OCI-LY7 (cell line): ENCODE measurements around the gene KDM1B. TPM values are rescaled to one million over a fixed set of nuclear protein-coding genes. Genes with fewer than 3 reads are reported as not detected.

ENCODE experiments used
- BruUV-seq: library from RNA; stranded (reverse); fragments of 400-500 nt; replicated peaks from 2 replicates; lab custom pipeline; 2021; lab: Mats Ljungman, UMichigan
- CTCF ChIA-PET: fragments of 300-600 bp; sonication (Branson Sonifier 250); formaldehyde crosslinking; loops from one replicate; lab custom pipeline; 2022; ENCODE audit warnings: antibody characterized with exemption; ENCODE audit not compliant: unreplicated experiment; lab: Charles Lee
- POLR2A ChIA-PET: fragments of 300-600 bp; sonication (Branson Sonifier 250); formaldehyde crosslinking; loops from one replicate; lab custom pipeline; 2022; ENCODE audit warnings: antibody characterized with exemption; lab: Charles Lee
- DNase-seq: peaks from one replicate; pipeline ENCODE4 v3.0.0-alpha.2; 2015; ENCODE audit warnings: low spot score
- H2AFZ ChIP-seq: fragments of 200-600 bp; sonication (generic), shearing (Covaris generic); 2 replicates; pipeline ENCODE4 v1.6.1; 2014; ENCODE audit warnings: mild to moderate bottlenecking, antibody characterized with exemption, low read length, moderate library complexity
- H3K27ac ChIP-seq: fragments of 200-600 bp; sonication (generic); 2 replicates; pipeline ENCODE4 v1.5.1; 2014; ENCODE audit warnings: mixed run types, low read depth, mild to moderate bottlenecking, moderate library complexity, low read length, inconsistent platforms; ENCODE audit not compliant: poor library complexity, severe bottlenecking
- H3K36me3 ChIP-seq: fragments of 200-600 bp; sonication (generic); 2 replicates; pipeline ENCODE4 v1.6.1; 2014; ENCODE audit warnings: mild to moderate bottlenecking, antibody characterized with exemption, low read length, moderate library complexity, mixed read lengths; ENCODE audit not compliant: insufficient read depth
- H3K4me1 ChIP-seq: fragments of 200-600 bp; sonication (generic); 2 replicates; pipeline ENCODE4 v1.5.1; 2014; ENCODE audit warnings: mild to moderate bottlenecking, low read length; ENCODE audit not compliant: insufficient read depth, poor library complexity, severe bottlenecking
- H3K4me2 ChIP-seq: fragments of 200-600 bp; sonication (generic); 2 replicates; pipeline ENCODE4 v1.6.1; 2014; ENCODE audit warnings: mild to moderate bottlenecking, low read length
- H3K4me3 ChIP-seq: fragments of 200-600 bp; sonication (generic); 2 replicates; pipeline ENCODE4 v1.5.1; 2014; ENCODE audit warnings: mild to moderate bottlenecking, low read depth, low read length; ENCODE audit not compliant: poor library complexity, severe bottlenecking
- H3K79me2 ChIP-seq: fragments of 200-600 bp; sonication (generic); 2 replicates; pipeline ENCODE4 v1.6.1; 2016; ENCODE audit warnings: low read depth, mild to moderate bottlenecking, low read length, moderate library complexity, mixed read lengths; ENCODE audit not compliant: insufficient read depth
- H3K9me2 ChIP-seq: fragments of 200-600 bp; sonication (generic); 2 replicates; pipeline ENCODE4 v1.6.1; 2016; ENCODE audit warnings: mild to moderate bottlenecking, low read length, mixed read lengths; ENCODE audit not compliant: insufficient read depth
- H3K9me3 ChIP-seq: fragments of 200-600 bp; sonication (generic); 2 replicates; pipeline ENCODE4 v1.6.1; 2014; ENCODE audit warnings: mild to moderate bottlenecking, mixed run types, low read length, mixed read lengths
- H4K20me1 ChIP-seq: fragments of 200-600 bp; sonication (generic); 2 replicates; pipeline ENCODE4 v1.6.1; 2014; ENCODE audit warnings: mild to moderate bottlenecking, antibody characterized with exemption, low read length, moderate library complexity, mixed read lengths; ENCODE audit not compliant: insufficient read depth
- CTCF ChIP-seq: fragments of 200-600 bp; sonication (generic); conservative IDR thresholded peaks from 2 replicates; pipeline ENCODE4 v1.5.1; 2014; ENCODE audit warnings: mild to moderate bottlenecking, antibody characterized with exemption, low read length, moderate library complexity, mixed read lengths
- EZH2phosphoT487 ChIP-seq: fragments of 200-600 bp; sonication (generic); IDR thresholded peaks from 2 replicates; pipeline ENCODE4 v1.6.1; 2018; ENCODE audit warnings: low read depth, borderline replicate concordance, mild to moderate bottlenecking, mixed run types, antibody characterized with exemption, low read length, moderate library complexity, mixed read lengths
- intact Hi-C: fragments of 100-400 bp; cut with micrococcal nuclease; formaldehyde crosslinking; loops from one replicate; pipeline ENCODE4 v1.10.0; 2022; ENCODE audit not compliant: unreplicated experiment
- total RNA-seq, 2 experiments: library from RNA; depleted of rRNA in 1 of 2; stranded (reverse); fragments of >200 nt in 1 of 2; shearing (Covaris generic) in 1 of 2; gene quantifications; 2 replicates each; pipeline ENCODE4 v1.2.3, GENCODE V29; 2014 to 2022

KDM1B gene
- total RNA-seq, 2 experiments from 2014 or later: 37.6 to 56.4 TPM

DNA sequence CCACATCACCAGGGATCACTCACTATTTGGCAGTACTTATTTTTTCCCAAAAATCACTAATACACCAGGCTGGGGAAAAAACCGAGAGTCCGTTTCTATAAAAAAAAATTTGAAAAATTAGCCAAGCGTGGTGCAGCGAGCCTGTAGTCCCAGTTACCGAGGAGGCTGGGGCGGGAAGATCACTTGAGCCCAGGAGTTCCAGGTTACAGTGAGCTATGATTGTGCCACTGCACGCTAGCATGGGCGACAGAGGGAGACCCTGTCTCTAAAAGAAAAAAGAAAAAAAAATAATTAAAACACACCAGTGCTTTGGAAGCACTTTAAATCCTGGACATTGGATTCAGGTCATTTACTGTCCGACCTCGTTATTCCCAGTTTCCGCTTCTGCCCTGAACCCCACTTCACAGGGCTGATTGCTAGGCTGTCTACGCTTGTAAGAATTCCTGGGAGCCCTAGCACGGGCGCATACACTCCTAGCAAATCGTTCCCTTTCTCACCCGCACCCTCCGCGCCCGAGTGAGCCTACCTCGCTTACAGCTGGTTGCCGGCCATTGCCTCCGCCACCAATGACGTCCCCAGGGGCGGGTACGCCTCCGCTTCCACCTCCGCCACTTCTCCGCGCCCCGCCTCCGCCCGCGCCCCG is 594 bp upstream of the KDM1B start, which contains the start of gene TPMT:
TSS of gene TPMT (minus strand) at position 571 of the 643 bp plus-strand sequence. CDS start 5,950 bp downstream, outside the sequence.
- no peaks in the 10 kb centered on the region for H3K9me2 ChIP-seq
- H3K4me2 ChIP-seq: peak within 1 kb of the TSS; percentile 97
- TSS peak; percentile 82 for BruUV-seq
- no peak for TF ChIP-seq EZH2phosphoT487
- no peak for TF ChIP-seq CTCF
- ChIA-PET POLR2A (interaction anchor here (0.6 to 1.4 kb wide), 4 partner anchors 18 to 361 kb away, joined by 3 to 4 read pairs (median 4); no protein-coding TSS in a partner anchor), CTCF (interaction anchor here (0.8 kb wide), 1 partner anchor 11 kb away, joined by 3 read pairs; no protein-coding TSS in a partner anchor)
- peaks cover 22% of the 10 kb centered on the region; the same call in 1 of the 2 replicates for H3K79me2 ChIP-seq
- H3K27ac ChIP-seq: peak within 1 kb of the TSS; percentile 82
- H3K4me3 ChIP-seq: peak within 1 kb of the TSS; percentile 98
- DNase-seq: no peak
- no peaks in the 10 kb centered on the region for H3K9me3 ChIP-seq
- H3K36me3 ChIP-seq: peaks cover 19% of the 10 kb centered on the region
- H2AFZ ChIP-seq: peak within 1 kb of the TSS; percentile 79
- intact Hi-C loops: loop anchor here (2.0 to 10.0 kb wide), 6 partner anchors 168 to 1640 kb away; partner anchors contain the start of genes FAM8A1 and NUP153
- H4K20me1 ChIP-seq: no peaks in the 10 kb centered on the region
- H3K4me1 ChIP-seq: peaks cover 30% of the 10 kb centered on the region

- Histone ChIP-seq H3K27ac (peak overlapping the region; percentile 82), H3K4me1 (peaks cover 30% of the 10 kb centered on the region), H3K9me2 (no peaks in the 10 kb centered on the region), H4K20me1 (no peaks in the 10 kb centered on the region), H3K79me2 (peaks cover 22% of the 10 kb centered on the region; the same call in 1 of the 2 replicates), H3K9me3 (no peaks in the 10 kb centered on the region), H2AFZ (peak overlapping the region; percentile 79), H3K4me2 (peak overlapping the region; percentile 97), H3K4me3 (peak overlapping the region; percentile 98), H3K36me3 (peaks cover 32% of the 10 kb centered on the region)
- TF ChIP-seq CTCF (peak; percentile 62), EZH2phosphoT487 (no peak)
- no TSS peak for BruUV-seq
- POLR2A ChIA-PET: interaction anchor here (0.5 to 0.7 kb wide), 3 partner anchors 27 to 444 kb away, joined by 3 read pairs; no protein-coding TSS in a partner anchor
- CTCF ChIA-PET: no interaction called here
- intact Hi-C loops: loop anchor here (1.0 to 10.0 kb wide), 7 partner anchors 107 to 1641 kb away; partner anchors contain the start of genes FAM8A1 and NUP153
- peak; percentile 91 for DNase-seq
These were observed 721 bp downstream of the KDM1B start for GRCh38 chr6:18155864-18156421.
